Spinal cord (tissue), 10 donors: ENCODE results near the gene BID. TPM values are rescaled to one million over a fixed set of nuclear protein-coding genes. Genes with fewer than 3 reads are reported as not detected.

Experiments
- DNase-seq, 6 donors: peaks; one replicate each; pipeline versions ENCODE4 v3.0.0 to v3.0.0-alpha.2; 2013 to 2015; ENCODE audit warnings: low spot score in 6 of 6, low read depth in 4 of 6
- H3K27ac ChIP-seq: one replicate; pipeline ENCODE4 v1.5.1; 2013; ENCODE audit warnings: low read depth, low read length, control low read depth
- H3K27me3 ChIP-seq: one replicate; pipeline ENCODE4 v1.6.1; 2013; ENCODE audit warnings: low read length; ENCODE audit not compliant: control insufficient read depth, insufficient read depth
- H3K36me3 ChIP-seq: one replicate; pipeline ENCODE4 v1.6.1; 2013; ENCODE audit warnings: low read length; ENCODE audit not compliant: control insufficient read depth, insufficient read depth
- H3K4me1 ChIP-seq: one replicate; pipeline ENCODE4 v1.6.1; 2013; ENCODE audit warnings: low read length; ENCODE audit not compliant: control insufficient read depth, insufficient read depth
- H3K4me3 ChIP-seq: one replicate; pipeline ENCODE4 v1.5.1; 2013; ENCODE audit warnings: low read depth, low read length, control low read depth
- H3K9me3 ChIP-seq: one replicate; pipeline ENCODE4 v1.6.1; 2013; ENCODE audit warnings: low read length; ENCODE audit not compliant: control insufficient read depth, insufficient read depth
- WGBS: methylation state at CpG from one replicate; pipeline ENCODE4 v1.1.5; 2013; ENCODE audit warnings: missing lambda C conversion rate; ENCODE audit not compliant: insufficient coverage; 5-methylcytosine and 5-hydroxymethylcytosine counted together
- polyA plus RNA-seq, 2 donors: library from polyadenylated mRNA; unstranded; fragments of 120-200 nt; gene quantifications; one replicate each; pipeline ENCODE4 v1.2.1, GENCODE V29; 2013; ENCODE audit not compliant: insufficient read length in 2 of 2
- total RNA-seq, 2 donors: library from RNA; depleted of rRNA in 1 of 2; stranded (reverse); fragments of 120-200 nt in 1 of 2; fragments of >200 nt in 1 of 2; gene quantifications; one replicate each; pipeline versions ENCODE4 v1.2.3 to v1.2.4, GENCODE V29; 2013 to 2014
- donor health status: healthy.

BID gene
- total and polyA plus RNA-seq, 4 donors, result 24.7 to 49.2 (median 37.4) TPM

DNA sequence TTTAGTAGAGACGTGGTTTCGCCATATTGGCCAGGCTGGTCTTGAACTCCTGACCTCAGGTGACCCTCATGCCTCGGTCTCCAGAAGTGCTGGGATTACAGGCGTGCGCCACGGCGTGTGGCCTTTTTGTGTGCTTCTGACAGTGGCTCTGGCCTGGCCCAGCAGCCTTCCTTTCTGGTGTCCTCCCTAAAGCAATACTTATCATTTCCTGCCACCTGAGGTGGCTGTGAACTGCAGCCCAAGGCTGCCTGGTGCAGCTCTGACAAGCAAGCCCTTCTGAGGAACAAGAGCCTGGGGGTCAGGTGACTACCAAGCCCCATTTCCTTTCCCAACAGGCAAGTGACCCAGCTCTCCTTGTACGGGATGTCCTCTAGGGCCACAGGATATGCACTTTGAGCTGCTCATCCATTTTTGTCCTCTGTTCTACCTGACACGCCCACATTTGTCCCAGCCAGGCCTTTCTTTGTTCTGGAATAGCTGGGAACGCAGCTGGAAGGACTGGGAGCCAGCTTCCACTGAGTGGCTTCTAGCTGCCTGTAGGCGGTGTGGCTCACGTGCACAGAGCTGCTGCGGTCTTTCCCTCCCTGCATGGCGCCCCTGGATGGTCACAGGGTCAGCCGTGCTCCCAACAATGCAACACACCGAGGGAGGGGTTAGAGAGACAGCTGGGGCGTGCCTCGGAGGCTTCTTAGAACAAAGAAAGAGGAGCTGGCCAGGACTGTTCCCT is 12.3 kb upstream of the BID start:
- peak in 2 of 6 donors; percentile 52 to 69 for DNase-seq
- H3K27ac ChIP-seq, result peak overlapping the region; percentile 64
- WGBS, result 42% methylated on average over 18 of the region's 18 CpGs
- no peak overlapping the region for H3K4me3 ChIP-seq
- no peaks in the 10 kb centered on the region for H3K27me3 ChIP-seq
- H3K9me3 ChIP-seq, result no peaks in the 10 kb centered on the region
- H3K4me1 ChIP-seq, result peaks cover 39% of the 10 kb centered on the region
- peaks cover 66% of the 10 kb centered on the region for H3K36me3 ChIP-seq

DNA sequence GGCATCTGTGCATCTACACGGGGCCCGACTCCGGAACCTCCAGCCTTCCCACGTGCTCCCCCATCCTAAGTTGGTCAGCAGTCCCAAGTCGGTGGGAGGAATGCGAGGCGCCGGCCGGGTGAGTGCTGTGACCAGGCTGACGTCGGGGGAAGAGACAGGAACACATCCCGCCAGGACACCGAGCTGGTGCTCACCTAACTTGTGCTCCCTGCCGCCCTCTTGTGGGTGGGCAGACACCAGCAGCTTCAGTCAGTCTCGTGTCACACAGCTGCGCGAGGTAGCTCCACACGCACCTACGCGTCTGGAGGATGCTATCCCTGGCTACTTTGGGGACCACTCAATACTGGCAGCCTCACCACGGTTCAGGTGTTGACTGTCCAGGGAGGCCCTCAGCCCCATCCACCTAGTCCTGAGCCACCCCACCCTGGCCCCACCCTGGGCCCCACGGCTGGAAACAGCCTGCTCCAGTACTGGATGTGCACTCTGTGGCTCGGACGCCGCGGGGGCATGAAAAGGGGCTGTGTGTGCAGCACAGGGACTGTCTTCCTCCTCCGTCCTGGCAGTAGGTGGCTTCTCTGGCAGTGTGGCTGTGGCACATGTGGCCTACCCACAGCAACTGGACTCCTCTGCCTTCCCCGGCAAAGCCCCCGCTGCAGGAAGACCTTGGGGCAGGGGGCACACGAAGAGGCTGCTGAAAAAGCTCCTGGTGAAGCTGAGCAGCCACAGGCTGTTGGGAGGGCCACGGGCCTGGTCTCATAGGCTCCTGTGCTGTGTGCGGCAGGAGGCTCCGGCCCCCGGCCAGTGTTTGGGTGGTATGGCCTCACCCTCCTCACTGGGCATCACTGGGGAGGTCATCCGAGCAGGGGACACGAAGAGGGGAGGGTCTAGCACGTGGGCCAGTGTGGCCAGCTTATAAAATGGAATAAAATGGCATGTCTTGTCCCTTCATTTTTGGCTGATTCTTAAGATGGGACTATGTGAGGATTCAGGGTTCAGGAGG is 11.2 kb upstream of the BID start:
- Histone ChIP-seq H3K27me3 (no peaks in the 10 kb centered on the region), H3K27ac (no peak overlapping the region), H3K4me1 (peaks cover 50% of the 10 kb centered on the region), H3K9me3 (no peaks in the 10 kb centered on the region), H3K36me3 (peaks cover 56% of the 10 kb centered on the region), H3K4me3 (no peak overlapping the region)
- 70% methylated on average over 36 of the region's 37 CpGs for WGBS
- no peak for DNase-seq

DNA sequence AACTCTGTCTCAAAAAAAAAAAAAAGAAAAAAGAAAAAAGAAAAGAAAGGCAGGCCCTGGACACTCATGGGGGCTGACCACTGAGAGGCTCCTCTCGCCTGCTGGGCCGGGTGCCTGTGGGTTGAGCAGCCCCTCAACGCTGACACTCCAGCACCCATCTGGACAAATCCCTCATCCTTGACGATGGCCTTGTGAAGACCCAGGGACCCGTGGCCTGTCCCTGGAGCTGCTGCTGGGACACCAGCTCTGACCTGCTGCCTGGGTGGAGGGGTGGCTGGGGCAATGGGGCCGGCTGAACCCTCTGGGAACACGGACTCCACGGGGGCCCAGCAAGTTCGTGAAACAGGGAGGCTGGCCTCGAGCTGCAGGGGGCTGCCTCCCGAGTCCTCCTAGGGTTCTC is 10.5 kb upstream of the BID start:
- no peak overlapping the region for H3K27ac ChIP-seq
- peaks cover 55% of the 10 kb centered on the region for H3K4me1 ChIP-seq

DNA sequence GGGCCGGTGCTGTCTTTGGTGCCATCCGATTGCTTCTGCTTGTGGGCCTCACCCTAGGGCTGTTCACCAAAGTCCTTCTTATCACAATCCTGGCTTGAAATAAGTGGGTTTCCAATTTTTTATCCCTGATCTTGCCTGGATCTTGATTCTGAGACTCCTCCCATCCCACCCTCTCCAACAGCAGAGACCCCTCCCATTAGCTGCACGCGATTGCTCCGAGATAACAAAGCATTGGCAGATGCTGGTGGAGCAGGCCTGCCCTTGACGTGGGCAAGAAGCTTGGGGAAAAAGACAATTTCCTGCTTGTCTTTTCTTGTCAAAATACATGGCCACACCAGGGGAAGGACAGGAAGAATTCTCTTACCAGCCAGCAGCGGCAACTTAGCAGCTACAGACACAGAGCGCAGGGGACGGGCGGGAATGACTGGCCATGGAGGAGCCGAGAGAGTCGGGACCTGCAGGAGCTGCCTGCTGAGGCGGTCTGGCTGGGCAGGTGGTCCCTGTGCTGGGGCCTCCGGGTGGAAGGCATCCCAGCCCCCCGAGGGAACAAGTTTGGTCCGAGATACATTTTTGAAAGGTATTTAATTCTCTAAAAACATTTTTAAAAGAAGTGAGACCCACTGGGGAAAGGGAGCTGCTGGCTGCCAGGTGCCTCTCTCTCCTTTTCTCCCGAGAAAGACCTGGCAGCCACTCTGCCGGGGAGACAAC is 9.7 kb upstream of the BID start:
- WGBS, result 69% methylated on average over 13 of the region's 18 CpGs
- H3K9me3 ChIP-seq, result no peaks in the 10 kb centered on the region
- no peaks in the 10 kb centered on the region for H3K27me3 ChIP-seq
- peaks cover 55% of the 10 kb centered on the region for H3K4me1 ChIP-seq
- no peak overlapping the region for H3K4me3 ChIP-seq
- peak in 1 of 6 donors; percentile 25 for DNase-seq
- no peak overlapping the region for H3K27ac ChIP-seq
- H3K36me3 ChIP-seq, result peaks cover 40% of the 10 kb centered on the region

More for the DNA sequence above, 10.5 kb upstream of the BID start:
- Histone ChIP-seq H3K9me3 (no peaks in the 10 kb centered on the region), H3K4me3 (no peak overlapping the region), H3K27me3 (no peaks in the 10 kb centered on the region), H3K36me3 (peaks cover 49% of the 10 kb centered on the region)
- WGBS, result 89% methylated on average over 10 of the region's 11 CpGs
- DNase-seq, result no peak

DNA sequence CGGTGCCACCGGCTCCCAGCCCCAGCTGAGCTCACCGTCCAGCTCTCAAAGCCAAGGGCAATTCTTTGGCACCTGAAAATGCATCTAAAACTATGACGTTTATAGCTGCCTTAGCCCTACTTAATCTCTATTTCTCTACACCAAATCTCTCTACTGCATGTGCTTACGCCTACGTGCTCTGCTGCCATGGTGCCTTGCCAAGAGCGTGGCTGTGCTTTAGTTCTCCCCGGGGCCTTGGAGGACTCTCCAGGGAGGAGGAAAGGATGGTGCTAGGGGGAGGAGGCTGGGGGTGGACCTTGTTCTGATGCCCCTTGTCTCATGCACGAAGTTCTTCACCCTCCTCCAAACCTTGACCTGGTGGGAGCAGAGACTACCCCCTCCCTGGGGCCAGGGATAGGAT is 9.0 kb upstream of the BID start:
- Histone ChIP-seq H3K36me3 (peaks cover 34% of the 10 kb centered on the region), H3K4me1 (peaks cover 53% of the 10 kb centered on the region), H3K4me3 (no peak overlapping the region), H3K27ac (no peak overlapping the region), H3K9me3 (no peaks in the 10 kb centered on the region), H3K27me3 (no peaks in the 10 kb centered on the region)
- DNase-seq, result no peak
- 70% methylated on average over 4 of the region's 9 CpGs for WGBS

DNA sequence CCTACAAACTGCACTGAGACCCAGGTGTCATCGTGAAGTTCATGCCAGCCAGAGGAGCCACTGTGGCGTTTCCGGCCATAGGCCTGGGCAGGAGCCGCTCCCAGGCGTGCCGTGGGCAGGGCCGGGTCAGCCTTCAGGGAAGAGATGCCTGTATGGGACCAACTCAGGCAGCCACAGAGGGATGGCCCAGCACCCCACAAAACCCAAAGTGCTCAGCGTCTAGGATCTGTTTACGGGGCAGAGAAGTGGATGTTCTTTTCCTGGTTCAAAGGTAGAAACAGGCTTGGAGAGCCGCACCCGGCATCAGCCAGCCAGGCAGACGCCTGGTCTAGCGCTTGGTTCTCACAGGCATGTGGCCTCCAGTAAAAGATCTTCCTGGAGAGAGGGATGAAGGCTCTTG is 8.4 kb upstream of the BID start:
- 93% methylated on average over 12 of the region's 13 CpGs for WGBS
- no peak for DNase-seq
- no peak overlapping the region for H3K27ac ChIP-seq

DNA sequence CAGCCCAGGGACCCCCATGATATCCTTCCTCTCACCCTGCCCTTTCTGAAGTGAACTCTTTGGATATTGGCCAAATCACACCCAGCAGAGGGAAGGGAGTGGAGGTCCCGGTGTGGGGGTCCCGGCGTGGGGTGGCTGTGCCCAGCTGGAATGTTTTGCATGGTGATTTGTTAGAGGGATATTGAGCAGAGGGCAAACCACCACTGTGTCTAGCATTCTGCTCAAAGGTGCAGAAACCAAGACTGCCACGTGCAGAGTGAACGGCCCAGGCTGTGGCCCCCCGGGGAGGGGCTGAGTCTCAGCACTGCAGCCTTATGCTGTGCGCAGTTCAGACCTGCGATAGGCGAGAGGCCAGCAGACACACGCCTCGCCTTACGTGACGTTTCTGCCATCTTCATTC is 7.9 kb upstream of the BID start:
- H3K36me3 ChIP-seq, result peaks cover 25% of the 10 kb centered on the region
- peaks cover 48% of the 10 kb centered on the region for H3K4me1 ChIP-seq
- no peak for DNase-seq
- H3K4me3 ChIP-seq, result no peak overlapping the region
- 78% methylated on average over 13 of the region's 13 CpGs for WGBS
- H3K27me3 ChIP-seq, result no peaks in the 10 kb centered on the region
- no peak overlapping the region for H3K27ac ChIP-seq
- no peaks in the 10 kb centered on the region for H3K9me3 ChIP-seq

More for the DNA sequence above, 8.4 kb upstream of the BID start:
- H3K27me3 ChIP-seq, result no peaks in the 10 kb centered on the region
- no peak overlapping the region for H3K4me3 ChIP-seq
- peaks cover 49% of the 10 kb centered on the region for H3K4me1 ChIP-seq
- H3K36me3 ChIP-seq, result peaks cover 27% of the 10 kb centered on the region
- H3K9me3 ChIP-seq, result no peaks in the 10 kb centered on the region

DNA sequence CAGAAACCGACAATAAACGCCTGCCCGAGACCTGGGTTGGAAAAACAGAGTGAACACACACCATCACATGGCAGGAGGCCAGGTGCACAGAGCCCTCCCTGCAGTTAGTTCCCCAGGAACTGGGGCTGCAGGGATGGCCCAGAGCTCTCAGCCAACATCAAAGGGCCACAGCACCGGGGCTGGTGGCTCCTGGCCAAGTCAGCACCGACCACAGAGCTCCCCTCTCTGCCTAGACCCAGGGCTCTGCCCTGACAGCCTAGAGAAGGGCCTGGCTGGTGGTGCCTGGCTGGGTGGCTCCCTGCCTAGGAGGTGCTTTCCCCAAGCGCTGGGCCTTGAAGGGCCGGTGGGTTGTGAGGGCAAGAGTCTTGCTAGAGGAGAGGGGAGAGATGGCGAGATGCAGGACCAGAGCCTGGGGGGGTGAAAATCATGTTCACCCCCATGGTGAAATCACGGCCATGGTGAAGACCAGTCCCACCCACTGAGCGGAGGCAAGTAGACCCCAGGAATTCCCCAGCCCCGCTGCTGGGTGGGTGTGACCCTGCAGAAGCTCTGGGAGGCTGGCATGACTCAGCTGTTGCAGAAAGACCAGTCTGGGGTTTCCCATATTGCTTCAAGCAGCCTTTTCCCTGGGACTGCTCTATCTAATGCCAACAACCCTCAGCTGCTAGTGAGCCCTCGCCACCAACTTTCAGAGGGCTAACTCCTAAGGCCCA is 7.2 kb upstream of the BID start:
- H3K36me3 ChIP-seq, result peaks cover 18% of the 10 kb centered on the region
- no peaks in the 10 kb centered on the region for H3K27me3 ChIP-seq
- 60% methylated on average over 10 of the region's 12 CpGs for WGBS
- H3K4me3 ChIP-seq, result no peak overlapping the region
- H3K27ac ChIP-seq, result no peak overlapping the region
- DNase-seq, result no peak
- no peaks in the 10 kb centered on the region for H3K9me3 ChIP-seq
- peaks cover 41% of the 10 kb centered on the region for H3K4me1 ChIP-seq
